ENCODE data around the gene GMEB2. TPM values are rescaled to one million over a fixed set of nuclear protein-coding genes. Genes with fewer than 3 reads are reported as not detected.

The GMEB2 gene
- total RNA-seq, 2 donors from 2014 or later = 11.5 to 12.3 TPM

GRCh38 chr20:63570281-63571086 lies 56.4 kb downstream of the GMEB2 start:
- Mint-ChIP-seq H3K27me3 (ENCODE audit: insufficient read depth) (no peaks in the 10 kb centered on the region), H3K4me3 (no peak overlapping the region), H3K36me3 (ENCODE audit: low read depth) (no peaks in the 10 kb centered on the region), H3K4me1 (no peaks in the 10 kb centered on the region), H3K9me3 (no peaks in the 10 kb centered on the region), H3K27ac (no peak overlapping the region)
- no peaks in the 10 kb centered on the region for H3K27me3 ChIP-seq (ENCODE audit: control insufficient read depth, insufficient read depth, low read length, poor library complexity, severe bottlenecking)
- no peak for DNase-seq
- no peaks in the 10 kb centered on the region for H3K36me3 ChIP-seq (ENCODE audit: control insufficient read depth, insufficient read depth, low read length)
- no peak overlapping the region for H3K27ac ChIP-seq (ENCODE audit: low read depth, low read length)
- H3K4me3 ChIP-seq (ENCODE audit: low read length) = no peak overlapping the region
- H3K9me3 ChIP-seq (ENCODE audit: control insufficient read depth, low read length) = no peaks in the 10 kb centered on the region
- 92 to 96% methylated on average over 14 to 28 of the region's 28 CpGs for whole genome bisulfite sequencing, 2 experiments (ENCODE audit: insufficient coverage in 1 of 2, insufficient read length in 1 of 2)
- no peaks in the 10 kb centered on the region for H3K4me1 ChIP-seq (ENCODE audit: control insufficient read depth, insufficient read depth, low read length)
- TF ChIP-seq CTCF (conservative IDR thresholded peaks at IDR 0.05) = no peak
- H3K9ac ChIP-seq (ENCODE audit: extremely low read depth, low read length, poor library complexity, severe bottlenecking) = no peak overlapping the region

GRCh38 chr20:63568986-63569949 lies 57.6 kb downstream of the GMEB2 start:
- H3K27ac ChIP-seq (ENCODE audit: low read depth, low read length) = no peak overlapping the region
- no peaks in the 10 kb centered on the region for H3K9me3 ChIP-seq (ENCODE audit: control insufficient read depth, low read length)
- DNase-seq = no peak
- no peak for TF ChIP-seq CTCF (conservative IDR thresholded peaks at IDR 0.05)
- no peaks in the 10 kb centered on the region for H3K4me1 ChIP-seq (ENCODE audit: control insufficient read depth, insufficient read depth, low read length)
- Mint-ChIP-seq H3K36me3 (ENCODE audit: low read depth) (no peaks in the 10 kb centered on the region), H3K27ac (no peak overlapping the region), H3K27me3 (ENCODE audit: insufficient read depth) (no peaks in the 10 kb centered on the region), H3K4me1 (no peaks in the 10 kb centered on the region), H3K4me3 (no peak overlapping the region), H3K9me3 (no peaks in the 10 kb centered on the region)
- no peaks in the 10 kb centered on the region for H3K36me3 ChIP-seq (ENCODE audit: control insufficient read depth, insufficient read depth, low read length)
- H3K27me3 ChIP-seq (ENCODE audit: control insufficient read depth, insufficient read depth, low read length, poor library complexity, severe bottlenecking) = no peaks in the 10 kb centered on the region
- no peak overlapping the region for H3K4me3 ChIP-seq (ENCODE audit: low read length)
- no peak overlapping the region for H3K9ac ChIP-seq (ENCODE audit: extremely low read depth, low read length, poor library complexity, severe bottlenecking)
- WGBS, 2 experiments (ENCODE audit: insufficient coverage in 1 of 2, insufficient read length in 1 of 2) = 94 to 96% methylated on average over 28 to 46 of the region's 46 CpGs

- no peak for TF ChIP-seq CTCF (conservative IDR thresholded peaks at IDR 0.05)
- Histone ChIP-seq H3K27me3 (ENCODE audit: control insufficient read depth, insufficient read depth, low read length, poor library complexity, severe bottlenecking) (no peaks in the 10 kb centered on the region), H3K9ac (ENCODE audit: extremely low read depth, low read length, poor library complexity, severe bottlenecking) (no peak overlapping the region), H3K9me3 (ENCODE audit: control insufficient read depth, low read length) (no peaks in the 10 kb centered on the region), H3K36me3 (ENCODE audit: control insufficient read depth, insufficient read depth, low read length) (no peaks in the 10 kb centered on the region), H3K4me3 (ENCODE audit: low read length) (no peak overlapping the region), H3K4me1 (ENCODE audit: control insufficient read depth, insufficient read depth, low read length) (no peaks in the 10 kb centered on the region), H3K27ac (ENCODE audit: low read depth, low read length) (no peak overlapping the region)
- H3K27ac Mint-ChIP-seq = no peak overlapping the region
- H3K27me3 Mint-ChIP-seq (ENCODE audit: insufficient read depth) = no peaks in the 10 kb centered on the region
- H3K4me1 Mint-ChIP-seq = no peaks in the 10 kb centered on the region
- no peak overlapping the region for H3K4me3 Mint-ChIP-seq
- no peaks in the 10 kb centered on the region for H3K36me3 Mint-ChIP-seq (ENCODE audit: low read depth)
- H3K9me3 Mint-ChIP-seq = no peaks in the 10 kb centered on the region
- DNase-seq = no peak
- WGBS, 2 experiments (ENCODE audit: insufficient coverage in 1 of 2, insufficient read length in 1 of 2) = 92 to 95% methylated on average over 25 to 43 of the region's 43 CpGs
Measured at GRCh38 chr20:63568170-63568981, 58.5 kb downstream of the GMEB2 start.
